Panc1 (cell line): ENCODE measurements around the gene ATOSA. TPM values are rescaled to one million over a fixed set of nuclear protein-coding genes. Genes with fewer than 3 reads are reported as not detected.

Experiments used
- ATAC-seq: fragments of 200-7000 bp; cut with Tn5 transposase; 2 replicates; pipeline ENCODE4 v1.9.1; 2020; ENCODE audit warnings: mild to moderate bottlenecking, moderate library complexity
- BruUV-seq: library from RNA; stranded (reverse); fragments of 400-500 nt; replicated peaks from 2 replicates; lab custom pipeline; 2021; lab: Mats Ljungman, UMichigan
- CTCF ChIA-PET: fragments of 300-600 bp; sonication (Branson Sonifier 250); formaldehyde crosslinking; loops from one replicate; lab custom pipeline; 2022; ENCODE audit warnings: antibody characterized with exemption; lab: Charles Lee
- POLR2A ChIA-PET: fragments of 300-600 bp; sonication (Branson Sonifier 250); formaldehyde crosslinking; loops from one replicate; lab custom pipeline; 2022; ENCODE audit warnings: antibody characterized with exemption; lab: Charles Lee
- DNase-seq: peaks from one replicate; pipeline ENCODE4 v3.0.0-alpha.2; 2010; ENCODE audit warnings: low read depth, low spot score
- H3K27ac ChIP-seq: 2 replicates; pipeline ENCODE4 v1.5.1; 2011; ENCODE audit warnings: mild to moderate bottlenecking, low read length, inconsistent platforms
- H3K27me3 ChIP-seq: fragments of 200-500 bp; sonication (Bioruptor generic); 2 replicates; pipeline ENCODE4 v1.6.0; 2014; ENCODE audit warnings: low read length, inconsistent platforms; ENCODE audit not compliant: control insufficient read depth, insufficient read depth
- H3K36me3 ChIP-seq: fragments of 200-500 bp; sonication (Bioruptor generic); 2 replicates; pipeline ENCODE4 v1.5.1; 2014; ENCODE audit warnings: inconsistent platforms, mild to moderate bottlenecking, low read length, moderate library complexity; ENCODE audit not compliant: control insufficient read depth, insufficient read depth
- H3K4me1 ChIP-seq: 2 replicates; pipeline ENCODE4 v1.5.1; 2011; ENCODE audit warnings: inconsistent platforms, mild to moderate bottlenecking, low read length, moderate library complexity; ENCODE audit not compliant: control insufficient read depth, insufficient read depth
- H3K4me3 ChIP-seq, 2 experiments: 2 replicates each; pipeline ENCODE4 v1.5.1; 2011 to 2012; ENCODE audit warnings: low read depth in 2 of 2, low read length in 2 of 2, mild to moderate bottlenecking in 2 of 2, inconsistent platforms in 1 of 2, moderate library complexity in 1 of 2
- H3K9me3 ChIP-seq: fragments of 200-500 bp; sonication (Bioruptor generic); 2 replicates; pipeline ENCODE4 v1.5.1; 2014; ENCODE audit warnings: low read depth, mild to moderate bottlenecking, inconsistent platforms, low read length, moderate library complexity; ENCODE audit not compliant: control insufficient read depth, insufficient read depth
- POLR2AphosphoS5 ChIP-seq: IDR thresholded peaks from 2 replicates; pipeline ENCODE4 v1.6.1; 2012; ENCODE audit warnings: mild to moderate bottlenecking, low read depth, low read length, moderate library complexity
- REST ChIP-seq, 2 experiments: IDR thresholded peaks; 2 replicates each; pipeline ENCODE4 v1.6.1; 2011 to 2012; ENCODE audit warnings: low read depth in 2 of 2, control low read depth in 1 of 2, low read length in 1 of 2, mild to moderate bottlenecking in 1 of 2, moderate library complexity in 1 of 2; ENCODE audit not compliant: insufficient read depth in 1 of 2
- SIN3A ChIP-seq: IDR thresholded peaks from 2 replicates; pipeline ENCODE4 v1.6.1; 2012; ENCODE audit warnings: low read depth, mild to moderate bottlenecking, low read length, moderate library complexity, borderline replicate concordance; ENCODE audit not compliant: insufficient read depth
- TCF7L2 ChIP-seq: IDR thresholded peaks from 2 replicates; pipeline ENCODE4 v1.6.1; 2011; ENCODE audit warnings: mild to moderate bottlenecking, low read depth, low read length, inconsistent platforms
- in situ Hi-C: cut with HindIII; loops from 2 replicates; pipeline ENCODE4 v1.10.0; 2016; ENCODE audit warnings: low sequenced_read_pairs, low pct_unique_long_range_greater_than_20kb
- intact Hi-C: fragments of 100-400 bp; cut with micrococcal nuclease; formaldehyde crosslinking; loops from one replicate; pipeline ENCODE4 v1.10.0; 2022; ENCODE audit not compliant: unreplicated experiment
- total RNA-seq: library from RNA; stranded (reverse); gene quantifications from one replicate; pipeline ENCODE4 v1.2.1, GENCODE V29; 2021; ENCODE audit not compliant: unreplicated experiment
- TF ChIP-seq, protein P1 (sequence below): fragments of 450-650 bp; IDR thresholded peaks from 2 replicates; pipeline ENCODE4 v1.5.1; 2017; ENCODE audit warnings: mild to moderate bottlenecking

The ATOSA gene
- total RNA-seq, 1 experiment from 2014 or later, result 18.5 TPM

- Histone ChIP-seq H3K36me3 (no peaks in the 10 kb centered on the region; the same call in 1 of the 2 replicates), H3K27ac (no peak overlapping the region), H3K9me3 (no peaks in the 10 kb centered on the region), H3K27me3 (no peaks in the 10 kb centered on the region; the same call in 1 of the 2 replicates), H3K4me1 (peaks cover 13% of the 10 kb centered on the region; the same call in 1 of the 2 replicates), H3K4me3 (no peak overlapping the region)
- ATAC-seq (no peak), DNase-seq (no peak)
- BruUV-seq, result no TSS peak
- TF ChIP-seq, protein P1, sequence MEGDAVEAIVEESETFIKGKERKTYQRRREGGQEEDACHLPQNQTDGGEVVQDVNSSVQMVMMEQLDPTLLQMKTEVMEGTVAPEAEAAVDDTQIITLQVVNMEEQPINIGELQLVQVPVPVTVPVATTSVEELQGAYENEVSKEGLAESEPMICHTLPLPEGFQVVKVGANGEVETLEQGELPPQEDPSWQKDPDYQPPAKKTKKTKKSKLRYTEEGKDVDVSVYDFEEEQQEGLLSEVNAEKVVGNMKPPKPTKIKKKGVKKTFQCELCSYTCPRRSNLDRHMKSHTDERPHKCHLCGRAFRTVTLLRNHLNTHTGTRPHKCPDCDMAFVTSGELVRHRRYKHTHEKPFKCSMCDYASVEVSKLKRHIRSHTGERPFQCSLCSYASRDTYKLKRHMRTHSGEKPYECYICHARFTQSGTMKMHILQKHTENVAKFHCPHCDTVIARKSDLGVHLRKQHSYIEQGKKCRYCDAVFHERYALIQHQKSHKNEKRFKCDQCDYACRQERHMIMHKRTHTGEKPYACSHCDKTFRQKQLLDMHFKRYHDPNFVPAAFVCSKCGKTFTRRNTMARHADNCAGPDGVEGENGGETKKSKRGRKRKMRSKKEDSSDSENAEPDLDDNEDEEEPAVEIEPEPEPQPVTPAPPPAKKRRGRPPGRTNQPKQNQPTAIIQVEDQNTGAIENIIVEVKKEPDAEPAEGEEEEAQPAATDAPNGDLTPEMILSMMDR, result no peak
- TF ChIP-seq SIN3A, result no peak
- no peak for TF ChIP-seq POLR2AphosphoS5
- no peak for TF ChIP-seq TCF7L2
- TF ChIP-seq REST (IDR thresholded peaks at IDR 0.05; ENCODE audit: insufficient read depth in 1 of 2, low read depth in 2 of 2, low read length in 1 of 2), result no peak
- intact Hi-C loops (no loop called here), in situ Hi-C loops (no loop called here)
- POLR2A ChIA-PET, result no interaction called here
- CTCF ChIA-PET, result no interaction called here
Observed at GRCh38 chr15:52681441-52681840, 2.3 kb upstream of the ATOSA start.

- TF ChIP-seq SIN3A (no peak), REST (IDR thresholded peaks at IDR 0.05; ENCODE audit: insufficient read depth in 1 of 2, low read depth in 2 of 2, low read length in 1 of 2) (no peak), TCF7L2 (no peak), POLR2AphosphoS5 (no peak)
- TF ChIP-seq, protein P1, result no peak
- no peak overlapping the region for H3K4me3 ChIP-seq
- in situ Hi-C loops, result no loop called here
- H3K9me3 ChIP-seq, result no peaks in the 10 kb centered on the region
- no peak for ATAC-seq
- DNase-seq, result no peak
- ChIA-PET CTCF (no interaction called here), POLR2A (no interaction called here)
- intact Hi-C loops, result no loop called here
- peaks cover 18% of the 10 kb centered on the region; the same call in 1 of the 2 replicates for H3K4me1 ChIP-seq
- no TSS peak for BruUV-seq
- no peak overlapping the region for H3K27ac ChIP-seq
- H3K27me3 ChIP-seq, result no peaks in the 10 kb centered on the region; the same call in 1 of the 2 replicates
- no peaks in the 10 kb centered on the region; the same call in 1 of the 2 replicates for H3K36me3 ChIP-seq
Observed at GRCh38 chr15:52680761-52681160, 1.6 kb upstream of the ATOSA start.
